WTC11 (cell line): Measurements from ENCODE around the gene ZNF813. TPM values are rescaled to one million over a fixed set of nuclear protein-coding genes. Genes with fewer than 3 reads are reported as not detected.

ENCODE experiments used
- ATAC-seq: fragments of 200-7000 bp; cut with Tn5 transposase; 2 replicates; pipeline ENCODE4 v1.10.0; 2021; ENCODE audit warnings: mild to moderate bottlenecking, moderate library complexity
- CTCF ChIA-PET: fragments of 300-600 bp; sonication (Branson Sonifier 250); formaldehyde crosslinking; loops from one replicate; lab custom pipeline; 2021; ENCODE audit warnings: antibody characterized with exemption; lab: Charles Lee
- POLR2A ChIA-PET: fragments of 350-600 bp; sonication (Branson Sonifier 250); formaldehyde crosslinking; loops from one replicate; lab custom pipeline; 2021; ENCODE audit warnings: antibody characterized with exemption; lab: Charles Lee
- DNase-seq: peaks from one replicate; pipeline ENCODE4 v3.0.0; 2021; ENCODE audit warnings: low spot score
- H3K27ac Mint-ChIP-seq: 2 replicates; pipeline ENCODE4 v1.8.0; 2021; ENCODE audit warnings: mixed read lengths
- H3K27me3 Mint-ChIP-seq: 2 replicates; pipeline ENCODE4 v1.8.0; 2021; ENCODE audit warnings: low read depth, mild to moderate bottlenecking, moderate library complexity, mixed read lengths
- H3K36me3 Mint-ChIP-seq: 2 replicates; pipeline ENCODE4 v1.8.0; 2021; ENCODE audit warnings: mixed read lengths
- H3K4me1 Mint-ChIP-seq: 2 replicates; pipeline ENCODE4 v1.8.0; 2022; ENCODE audit warnings: mixed read lengths
- H3K4me3 Mint-ChIP-seq: 2 replicates; pipeline ENCODE4 v1.8.0; 2021; ENCODE audit warnings: mild to moderate bottlenecking, moderate library complexity, mixed read lengths
- H3K9me3 Mint-ChIP-seq: 2 replicates; pipeline ENCODE4 v1.8.0; 2021; ENCODE audit warnings: mixed read lengths
- ARID4B ChIP-seq: sonication (generic); formaldehyde crosslinking; IDR thresholded peaks from 2 replicates; pipeline ENCODE4 v1.8.0; 2023; ENCODE audit warnings: missing genetic modification reagents, mild to moderate bottlenecking, borderline replicate concordance
- ATF3 ChIP-seq: sonication (generic); formaldehyde crosslinking; conservative IDR thresholded peaks from 2 replicates; pipeline ENCODE4 v1.8.1; 2022; ENCODE audit warnings: mild to moderate bottlenecking, missing genetic modification reagents
- CBFB ChIP-seq: sonication (generic); formaldehyde crosslinking; IDR thresholded peaks from 2 replicates; pipeline ENCODE4 v1.8.1; 2022; ENCODE audit warnings: mild to moderate bottlenecking, low read depth, missing genetic modification reagents
- CDX4 ChIP-seq: fragments of 250-450 bp; sonication (Bioruptor Pico); IDR thresholded peaks from 2 replicates; pipeline ENCODE4 v1.9.0; 2021; ENCODE audit warnings: moderate library complexity, mild to moderate bottlenecking, inconsistent platforms, borderline replicate concordance
- CREM ChIP-seq: sonication (generic); formaldehyde crosslinking; IDR thresholded peaks from 2 replicates; pipeline ENCODE4 v1.8.1; 2022; ENCODE audit warnings: mild to moderate bottlenecking, missing genetic modification reagents, moderate library complexity
- FOXP1 ChIP-seq: sonication (generic); formaldehyde crosslinking; IDR thresholded peaks from 2 replicates; pipeline ENCODE4 v1.8.0; 2022; ENCODE audit warnings: missing genetic modification reagents, mild to moderate bottlenecking, moderate library complexity, borderline replicate concordance
- JUN ChIP-seq: sonication (generic); formaldehyde crosslinking; IDR thresholded peaks from 2 replicates; pipeline ENCODE4 v1.8.0; 2023; ENCODE audit warnings: mild to moderate bottlenecking, missing genetic modification reagents
- MLX ChIP-seq: sonication (generic); formaldehyde crosslinking; IDR thresholded peaks from 2 replicates; pipeline ENCODE4 v1.8.1; 2023; ENCODE audit warnings: mild to moderate bottlenecking, missing genetic modification reagents, moderate library complexity
- MXD4 ChIP-seq: fragments of 250-450 bp; sonication (Bioruptor Pico); IDR thresholded peaks from 2 replicates; pipeline ENCODE4 v1.8.0; 2021; ENCODE audit warnings: mild to moderate bottlenecking, moderate library complexity, borderline replicate concordance
- NR3C1 ChIP-seq: sonication (generic); formaldehyde crosslinking; conservative IDR thresholded peaks from 2 replicates; pipeline ENCODE4 v1.8.1; 2023; ENCODE audit warnings: low read depth, mild to moderate bottlenecking, missing genetic modification reagents
- OVOL2 ChIP-seq: fragments of 250-450 bp; sonication (Bioruptor Pico); IDR thresholded peaks from 2 replicates; pipeline ENCODE4 v1.9.0; 2021; ENCODE audit warnings: mild to moderate bottlenecking, borderline replicate concordance
- PRDM15 ChIP-seq: sonication (generic); formaldehyde crosslinking; IDR thresholded peaks from 2 replicates; pipeline ENCODE4 v1.8.0; 2022; ENCODE audit warnings: missing genetic modification reagents
- PREB ChIP-seq: sonication (generic); formaldehyde crosslinking; IDR thresholded peaks from 2 replicates; pipeline ENCODE4 v1.8.1; 2022; ENCODE audit warnings: mild to moderate bottlenecking, missing genetic modification reagents, moderate library complexity, borderline replicate concordance
- ZMAT4 ChIP-seq: fragments of 250-450 bp; sonication (Bioruptor Pico); IDR thresholded peaks from 2 replicates; pipeline ENCODE4 v1.9.0; 2021; ENCODE audit warnings: mild to moderate bottlenecking
- ZNF232 ChIP-seq: sonication (generic); formaldehyde crosslinking; IDR thresholded peaks from 2 replicates; pipeline ENCODE4 v1.8.0; 2022; ENCODE audit warnings: mild to moderate bottlenecking, missing genetic modification reagents
- ZNF425 ChIP-seq: fragments of 250-450 bp; sonication (Bioruptor Pico); conservative IDR thresholded peaks from 2 replicates; pipeline ENCODE4 v1.9.0; 2021; ENCODE audit warnings: mild to moderate bottlenecking
- total RNA-seq: library from RNA; stranded (reverse); gene quantifications from 3 replicates; pipeline ENCODE4 v1.2.3, GENCODE V29; 2021

ZNF813 gene
- total RNA-seq, 1 experiment from 2014 or later: 17.5 TPM

- POLR2A ChIA-PET: no interaction called here
- TF ChIP-seq FOXP1 (CRISPR knock-in tag): no peak
- TF ChIP-seq MLX (CRISPR knock-in tag): no peak
- no peak for TF ChIP-seq OVOL2 (CRISPR knock-in tag)
- no peak for TF ChIP-seq CDX4 (CRISPR knock-in tag)
- no peak for TF ChIP-seq ZMAT4
- no peak for TF ChIP-seq PREB
- TF ChIP-seq MXD4 (CRISPR knock-in tag): no peak
- no peak for TF ChIP-seq CBFB (CRISPR knock-in tag)
- no peak for TF ChIP-seq NR3C1 (CRISPR knock-in tag)
- no peak for TF ChIP-seq ZNF232 (CRISPR knock-in tag)
- TF ChIP-seq PRDM15 (CRISPR knock-in tag): no peak
- H3K36me3 Mint-ChIP-seq: peaks cover 40% of the 10 kb centered on the region
- no peak overlapping the region for H3K4me3 Mint-ChIP-seq
- no peaks in the 10 kb centered on the region for H3K9me3 Mint-ChIP-seq
- no peaks in the 10 kb centered on the region for H3K27me3 Mint-ChIP-seq
- H3K27ac Mint-ChIP-seq: no peak overlapping the region
- peaks cover 5% of the 10 kb centered on the region; the same call in 1 of the 2 replicates for H3K4me1 Mint-ChIP-seq
- ATAC-seq (no peak), DNase-seq (no peak)
- CTCF ChIA-PET: no interaction called here
Observed at GRCh38 chr19:53541971-53542370, 74.4 kb downstream of the ZNF813 start.

- no peak overlapping the region for H3K4me3 Mint-ChIP-seq
- ATAC-seq (no peak), DNase-seq (no peak)
- POLR2A ChIA-PET: no interaction called here
- peaks cover 32% of the 10 kb centered on the region for H3K36me3 Mint-ChIP-seq
- peak overlapping the region; percentile 84 for H3K27ac Mint-ChIP-seq
- no peak for TF ChIP-seq ZNF425 (CRISPR knock-in tag)
- TF ChIP-seq CREM (CRISPR knock-in tag): no peak
- TF ChIP-seq ATF3: no peak
- TF ChIP-seq JUN (CRISPR knock-in tag): no peak
- TF ChIP-seq ARID4B (CRISPR knock-in tag): no peak
- no peaks in the 10 kb centered on the region for H3K27me3 Mint-ChIP-seq
- H3K4me1 Mint-ChIP-seq: peaks cover 17% of the 10 kb centered on the region
- CTCF ChIA-PET: no interaction called here
- H3K9me3 Mint-ChIP-seq: no peaks in the 10 kb centered on the region
Observed at GRCh38 chr19:53545271-53546065, 77.9 kb downstream of the ZNF813 start.
